Panc1 (cell line): ENCODE measurements around the gene OR8D2.

Source experiments
- POLR2AphosphoS5 ChIP-seq: IDR thresholded peaks from 2 replicates; pipeline ENCODE4 v1.6.1; 2012; ENCODE audit warnings: mild to moderate bottlenecking, low read depth, low read length, moderate library complexity
- REST ChIP-seq, 2 experiments: IDR thresholded peaks; 2 replicates each; pipeline ENCODE4 v1.6.1; 2011 to 2012; ENCODE audit warnings: low read depth in 2 of 2, control low read depth in 1 of 2, low read length in 1 of 2, mild to moderate bottlenecking in 1 of 2, moderate library complexity in 1 of 2; ENCODE audit not compliant: insufficient read depth in 1 of 2
- SIN3A ChIP-seq: IDR thresholded peaks from 2 replicates; pipeline ENCODE4 v1.6.1; 2012; ENCODE audit warnings: low read depth, mild to moderate bottlenecking, low read length, moderate library complexity, borderline replicate concordance; ENCODE audit not compliant: insufficient read depth
- TCF7L2 ChIP-seq: IDR thresholded peaks from 2 replicates; pipeline ENCODE4 v1.6.1; 2011; ENCODE audit warnings: mild to moderate bottlenecking, low read depth, low read length, inconsistent platforms
- TF ChIP-seq, protein P1 (sequence below): fragments of 450-650 bp; IDR thresholded peaks from 2 replicates; pipeline ENCODE4 v1.5.1; 2017; ENCODE audit warnings: mild to moderate bottlenecking

- TF ChIP-seq, protein P1, sequence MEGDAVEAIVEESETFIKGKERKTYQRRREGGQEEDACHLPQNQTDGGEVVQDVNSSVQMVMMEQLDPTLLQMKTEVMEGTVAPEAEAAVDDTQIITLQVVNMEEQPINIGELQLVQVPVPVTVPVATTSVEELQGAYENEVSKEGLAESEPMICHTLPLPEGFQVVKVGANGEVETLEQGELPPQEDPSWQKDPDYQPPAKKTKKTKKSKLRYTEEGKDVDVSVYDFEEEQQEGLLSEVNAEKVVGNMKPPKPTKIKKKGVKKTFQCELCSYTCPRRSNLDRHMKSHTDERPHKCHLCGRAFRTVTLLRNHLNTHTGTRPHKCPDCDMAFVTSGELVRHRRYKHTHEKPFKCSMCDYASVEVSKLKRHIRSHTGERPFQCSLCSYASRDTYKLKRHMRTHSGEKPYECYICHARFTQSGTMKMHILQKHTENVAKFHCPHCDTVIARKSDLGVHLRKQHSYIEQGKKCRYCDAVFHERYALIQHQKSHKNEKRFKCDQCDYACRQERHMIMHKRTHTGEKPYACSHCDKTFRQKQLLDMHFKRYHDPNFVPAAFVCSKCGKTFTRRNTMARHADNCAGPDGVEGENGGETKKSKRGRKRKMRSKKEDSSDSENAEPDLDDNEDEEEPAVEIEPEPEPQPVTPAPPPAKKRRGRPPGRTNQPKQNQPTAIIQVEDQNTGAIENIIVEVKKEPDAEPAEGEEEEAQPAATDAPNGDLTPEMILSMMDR, result no peak
- no peak for TF ChIP-seq POLR2AphosphoS5
- TF ChIP-seq REST (IDR thresholded peaks at IDR 0.05; ENCODE audit: insufficient read depth in 1 of 2, low read depth in 2 of 2, low read length in 1 of 2), result no peak
- no peak for TF ChIP-seq TCF7L2
- no peak for TF ChIP-seq SIN3A
Measured at GRCh38 chr11:124313131-124313530, 6.9 kb downstream of the OR8D2 start.
